Duodenal mucosa (tissue), 2 donors: Measurements from ENCODE around the gene GAPVD1.
"Not testable (repeated sequence)": the region's sequence is repeated elsewhere in the genome, so short reads cannot be mapped to it uniquely, and the experiment has no call there.

Experiments
- H3K27ac ChIP-seq: one replicate; pipeline ENCODE4 v1.7.0; 2013; ENCODE audit warnings: low read depth, low read length
- H3K27me3 ChIP-seq, 2 donors: one replicate each; pipeline ENCODE4 v1.7.0; 2013; ENCODE audit warnings: low read length in 2 of 2, control low read depth in 1 of 2; ENCODE audit not compliant: insufficient read depth in 2 of 2, control insufficient read depth in 1 of 2
- H3K36me3 ChIP-seq, 2 donors: one replicate each; pipeline ENCODE4 v1.7.0; 2013; ENCODE audit warnings: low read length in 2 of 2, control low read depth in 1 of 2; ENCODE audit not compliant: insufficient read depth in 2 of 2, control insufficient read depth in 1 of 2
- H3K4me1 ChIP-seq, 2 donors: one replicate each; pipeline ENCODE4 v1.7.0; 2013; ENCODE audit warnings: low read length in 2 of 2, control low read depth in 1 of 2; ENCODE audit not compliant: insufficient read depth in 2 of 2, control insufficient read depth in 1 of 2
- H3K4me3 ChIP-seq, 2 donors: one replicate each; pipeline ENCODE4 v1.7.0; 2013; ENCODE audit warnings: low read length in 2 of 2, low read depth in 1 of 2
- H3K9ac ChIP-seq, 2 donors: one replicate each; pipeline ENCODE4 v1.7.0; 2013; ENCODE audit warnings: low read length in 2 of 2, low read depth in 1 of 2
- H3K9me3 ChIP-seq, 2 donors: one replicate each; pipeline ENCODE4 v1.7.0; 2013; ENCODE audit warnings: low read length in 2 of 2, control low read depth in 1 of 2; ENCODE audit not compliant: control insufficient read depth in 1 of 2

Gene GAPVD1

DNA sequence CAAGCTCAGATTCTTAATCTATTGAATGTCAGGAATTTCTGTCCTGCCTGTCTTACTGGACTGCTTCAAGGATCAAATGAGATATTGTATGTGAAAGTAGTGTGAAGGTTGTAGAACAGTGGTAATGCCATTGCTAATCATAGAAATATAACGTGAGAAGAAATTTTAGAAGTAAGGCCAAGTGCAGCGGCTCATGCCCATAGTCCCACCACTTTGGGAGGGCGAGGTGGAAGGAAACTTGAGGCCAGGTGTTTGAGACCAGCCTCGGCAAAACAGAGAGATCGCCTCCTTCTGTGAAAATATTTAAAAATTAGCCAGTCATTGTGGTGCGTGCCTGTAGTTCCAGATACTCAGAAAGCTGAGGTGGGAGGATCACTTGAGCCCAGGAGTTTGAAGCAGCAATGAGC is 15.4 kb upstream of the GAPVD1 start:
- Histone ChIP-seq H3K36me3 (no peaks in the 10 kb centered on the region), H3K4me1 (peaks cover 6 to 9% of the 10 kb centered on the region in 2 donors), H3K4me3 (no peak overlapping the region), H3K9me3 (no peaks in the 10 kb centered on the region), H3K9ac (no peak overlapping the region), H3K27me3 (no peaks in the 10 kb centered on the region), H3K27ac (no peak overlapping the region)

GRCh38 chr9:125254231-125254630 is 7.4 kb upstream of the GAPVD1 start:
- H3K27ac ChIP-seq = no peak overlapping the region
- H3K9ac ChIP-seq = no peak overlapping the region
- no peaks in the 10 kb centered on the region for H3K9me3 ChIP-seq
- H3K4me1 ChIP-seq = peaks cover 0 to 1% of the 10 kb centered on the region in 2 donors
- no peaks in the 10 kb centered on the region for H3K36me3 ChIP-seq
- H3K4me3 ChIP-seq = no peak overlapping the region
- H3K27me3 ChIP-seq = no peaks in the 10 kb centered on the region

DNA sequence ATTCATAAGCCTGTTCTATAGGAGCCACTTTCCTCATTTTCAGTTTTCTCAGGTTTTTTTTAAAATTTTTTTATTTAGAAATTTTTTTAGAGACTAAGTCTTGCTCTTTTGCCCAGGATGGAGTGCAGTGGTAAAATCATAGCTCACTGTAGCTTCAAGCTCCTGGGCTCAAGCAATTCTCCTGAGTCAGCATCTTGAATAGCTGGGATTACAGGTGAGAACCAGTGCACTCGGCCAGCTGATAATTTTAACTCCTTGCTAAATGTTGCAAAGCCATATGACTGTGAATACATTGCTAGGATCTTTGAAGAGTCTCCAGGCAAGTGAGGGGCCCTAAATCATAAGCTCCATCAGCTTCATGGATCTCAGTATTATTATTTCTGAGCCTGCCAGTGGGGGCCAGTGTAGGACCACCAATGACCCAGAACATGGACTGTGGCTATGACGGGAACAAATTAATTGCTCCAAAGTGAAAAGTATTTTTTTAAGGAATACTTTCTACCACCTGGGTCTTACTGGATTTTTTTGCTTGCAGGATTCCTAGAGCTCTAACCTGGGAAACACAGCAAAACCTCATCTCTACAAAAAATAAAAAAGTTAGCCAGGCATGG is 5.7 kb upstream of the GAPVD1 start:
- H3K4me1 ChIP-seq = peaks cover 0 to 5% of the 10 kb centered on the region in 2 donors
- H3K9me3 ChIP-seq = no peaks in the 10 kb centered on the region
- H3K4me3 ChIP-seq = no peak overlapping the region
- H3K27ac ChIP-seq = no peak overlapping the region
- H3K36me3 ChIP-seq = no peaks in the 10 kb centered on the region
- H3K9ac ChIP-seq = no peak overlapping the region
- H3K27me3 ChIP-seq = no peaks in the 10 kb centered on the region

DNA sequence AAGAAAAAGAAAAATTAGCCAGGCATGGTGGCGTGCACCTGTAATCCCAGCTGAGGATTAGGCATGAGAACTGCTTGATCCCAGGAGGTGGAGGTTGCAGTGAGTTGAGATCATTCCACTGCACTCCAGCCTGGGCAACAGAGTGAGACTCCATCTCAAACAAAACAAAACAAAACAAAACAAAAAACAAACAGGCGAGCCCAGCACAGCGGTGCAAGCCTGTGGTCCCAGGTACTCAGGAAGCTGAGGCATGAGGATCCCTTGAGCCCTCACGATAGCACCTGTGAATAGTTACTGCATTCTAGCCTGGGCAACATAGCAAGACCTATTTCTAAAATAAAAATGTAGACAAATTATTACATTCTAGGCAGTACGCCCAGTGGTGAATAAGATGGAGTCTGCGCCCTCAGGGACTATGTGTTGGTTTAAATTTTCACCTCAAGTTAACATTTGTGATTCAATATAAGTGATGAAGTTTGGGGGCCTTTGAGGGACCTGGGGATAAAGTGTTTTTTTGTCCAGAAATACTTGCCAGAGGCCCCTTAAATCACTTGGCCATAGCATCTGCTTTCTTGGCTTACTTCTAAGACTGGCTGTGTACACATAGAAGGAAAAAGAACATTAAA is 3.4 kb upstream of the GAPVD1 start:
- Histone ChIP-seq H3K4me1 (peaks cover 6 to 11% of the 10 kb centered on the region in 2 donors), H3K4me3 (no peak overlapping the region), H3K27ac (no peak overlapping the region), H3K9ac (no peak overlapping the region), H3K36me3 (no peaks in the 10 kb centered on the region), H3K9me3 (no peaks in the 10 kb centered on the region), H3K27me3 (no peaks in the 10 kb centered on the region)

DNA sequence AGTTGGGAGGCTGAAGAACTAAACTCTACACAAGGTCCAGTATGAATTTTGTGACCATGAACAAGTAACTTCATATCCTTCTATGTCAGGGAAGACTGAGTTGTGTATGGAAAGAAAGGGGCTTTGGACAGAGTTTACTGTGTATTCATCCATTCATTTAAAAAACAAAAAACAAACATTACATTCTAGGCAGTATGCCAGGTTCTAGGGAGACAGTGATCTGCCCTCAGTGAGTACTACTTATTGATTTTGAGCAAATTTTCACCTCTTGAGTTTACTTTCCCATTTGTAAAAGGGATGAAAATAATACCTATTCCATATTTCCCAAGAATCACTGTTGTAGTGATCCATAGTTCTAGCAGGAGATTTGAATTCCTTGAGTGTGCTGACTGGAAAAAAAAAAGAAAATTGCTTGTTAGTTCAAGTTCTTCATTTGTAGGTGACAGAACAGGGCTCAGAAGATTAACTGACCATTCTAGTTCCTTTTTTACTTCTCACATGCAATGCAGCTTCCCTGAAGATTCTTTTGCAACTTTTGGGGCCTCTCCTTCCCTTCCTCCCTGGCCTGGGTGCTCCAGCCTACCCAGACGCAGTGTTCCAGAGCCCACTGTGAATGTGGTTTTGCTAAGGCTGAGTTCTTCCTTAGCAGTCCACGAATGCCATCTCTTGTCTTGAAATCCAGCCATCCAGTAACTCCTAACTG is 2.6 kb upstream of the GAPVD1 start:
- Histone ChIP-seq H3K4me3 (no peak overlapping the region), H3K9me3 (no peaks in the 10 kb centered on the region), H3K9ac (no peak overlapping the region), H3K36me3 (peaks cover 0 to 5% of the 10 kb centered on the region in 2 donors), H3K4me1 (peaks cover 6 to 16% of the 10 kb centered on the region in 2 donors), H3K27me3 (no peaks in the 10 kb centered on the region), H3K27ac (no peak overlapping the region)

DNA sequence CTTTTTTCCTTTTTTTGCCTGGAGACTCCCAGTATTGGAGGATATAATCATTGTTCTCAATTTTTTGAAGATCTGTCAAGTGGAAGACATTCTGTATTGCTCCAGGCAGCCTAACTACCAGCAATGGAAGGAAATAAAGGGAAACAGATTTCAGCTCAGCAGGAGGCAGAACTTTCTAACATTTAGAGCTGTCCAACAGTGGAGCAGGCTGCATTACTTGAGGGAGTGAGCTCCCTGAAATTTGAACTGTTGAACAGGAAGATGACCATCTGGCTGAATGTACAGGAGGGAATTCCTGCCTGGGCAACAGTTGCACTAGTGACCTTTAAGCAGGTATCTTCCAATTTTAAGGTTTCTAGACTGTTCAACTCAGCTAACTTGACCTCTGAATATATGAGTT is 1.1 kb upstream of the GAPVD1 start:
- Histone ChIP-seq H3K9ac (no peak overlapping the region), H3K27me3 (no peaks in the 10 kb centered on the region), H3K9me3 (no peaks in the 10 kb centered on the region), H3K36me3 (peaks cover 0 to 7% of the 10 kb centered on the region in 2 donors), H3K4me3 (no peak overlapping the region), H3K27ac (no peak overlapping the region), H3K4me1 (peaks cover 6 to 16% of the 10 kb centered on the region in 2 donors)

GRCh38 chr9:125262294-125262991 is 817 bp downstream of the GAPVD1 start:
- Histone ChIP-seq H3K36me3 (peaks cover 0 to 11% of the 10 kb centered on the region in 2 donors), H3K9ac (peak overlapping the region; percentile 76 to 95), H3K27me3 (no peaks in the 10 kb centered on the region), H3K4me1 (peaks cover 6 to 16% of the 10 kb centered on the region in 2 donors), H3K27ac (no peak overlapping the region), H3K9me3 (no peaks in the 10 kb centered on the region), H3K4me3 (peak overlapping the region; percentile 94 to 96)

DNA sequence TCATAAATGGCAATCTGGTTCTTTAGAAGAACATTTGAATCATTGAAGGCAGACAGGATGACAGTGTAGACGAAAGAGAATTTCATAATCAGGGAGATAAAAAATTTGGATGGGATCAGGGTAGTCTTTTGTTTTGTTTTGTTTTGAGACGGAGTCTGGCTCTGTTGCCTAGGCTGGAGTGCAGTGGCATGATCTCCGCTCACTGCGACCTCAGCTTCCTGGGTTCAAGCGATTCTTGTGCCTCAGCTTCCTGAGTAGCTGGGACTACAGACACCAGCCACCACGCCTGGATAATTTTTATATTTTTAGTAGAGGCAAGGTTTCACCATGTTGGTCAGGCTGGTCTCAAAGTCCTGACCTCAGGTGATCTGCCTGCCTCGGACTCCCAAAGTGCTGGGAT is 2.4 kb downstream of the GAPVD1 start:
- not testable (repeated sequence) for H3K4me3 ChIP-seq, H3K9me3 ChIP-seq, H3K27ac ChIP-seq, H3K9ac ChIP-seq, H3K27me3 ChIP-seq
- peaks cover 6 to 16% of the 10 kb centered on the region in 2 donors for H3K4me1 ChIP-seq
- peaks cover 0 to 11% of the 10 kb centered on the region in 2 donors for H3K36me3 ChIP-seq

- Histone ChIP-seq H3K4me1 (peaks cover 15 to 25% of the 10 kb centered on the region in 2 donors), H3K36me3 (peaks cover 0 to 13% of the 10 kb centered on the region in 2 donors), H3K9me3 (no peaks in the 10 kb centered on the region), H3K27ac (no peak overlapping the region), H3K27me3 (no peaks in the 10 kb centered on the region), H3K4me3 (no peak overlapping the region), H3K9ac (no peak overlapping the region)
Measured at GRCh38 chr9:125268394-125269013, 6.9 kb downstream of the GAPVD1 start.
